Right atrium auricular region (tissue), 2 donors: ENCODE results near the gene ZNF236. TPM values are rescaled to one million over a fixed set of nuclear protein-coding genes. Genes with fewer than 3 reads are reported as not detected.
"Not testable (repeated sequence)": the region's sequence is repeated elsewhere in the genome, so short reads cannot be mapped to it uniquely, and the experiment has no call there.

ENCODE experiments used
- DNase-seq: peaks from one replicate; pipeline ENCODE4 v3.0.0-alpha.2; 2019; ENCODE audit warnings: low spot score
- H3K27ac ChIP-seq, 2 donors: fragments of 200-600 bp; sonication (generic); 1 replicate in 1 of 2; 2 replicates in 1 of 2; pipeline ENCODE4 v1.5.1; 2016 to 2019
- H3K27me3 ChIP-seq, 2 donors: fragments of 200-600 bp; sonication (generic); one replicate each; pipeline versions ENCODE4 v1.5.1 to v1.6.0; 2017 to 2019
- H3K36me3 ChIP-seq: fragments of 200-600 bp; sonication (generic); one replicate; pipeline ENCODE4 v1.5.1; 2016
- H3K4me1 ChIP-seq, 2 donors: fragments of 200-600 bp; sonication (generic); one replicate each; pipeline versions ENCODE4 v1.5.1 to v1.6.0; 2017 to 2019
- H3K4me3 ChIP-seq, 2 donors: fragments of 200-600 bp; sonication (generic); 1 replicate in 1 of 2; 2 replicates in 1 of 2; pipeline ENCODE4 v1.5.1; 2017 to 2019; ENCODE audit warnings: mild to moderate bottlenecking in 1 of 2, moderate library complexity in 1 of 2
- H3K9me3 ChIP-seq, 2 donors: fragments of 200-600 bp; sonication (generic); one replicate each; pipeline ENCODE4 v1.5.1; 2019
- CTCF ChIP-seq, 2 donors: fragments of 200-600 bp; sonication (generic); IDR thresholded peaks; one replicate each; pipeline ENCODE4 v1.5.1; 2019; ENCODE audit warnings: antibody characterized with exemption in 2 of 2
- total RNA-seq, 2 donors: library from RNA; depleted of rRNA; stranded (reverse); fragments of >200 nt; gene quantifications; one replicate each; pipeline ENCODE4 v1.1.0, GENCODE V29; 2016

ZNF236 gene
- total RNA-seq: 10 to 100 TPM; 11.0 to 12.7 TPM

- no peak for TF ChIP-seq CTCF (IDR thresholded peaks at IDR 0.05)
- peak within 1 kb of the TSS; percentile 73 to 90 for H3K4me3 ChIP-seq
- peaks cover 0 to 34% of the 10 kb centered on the region in 2 donors for H3K4me1 ChIP-seq
- DNase-seq: no peak
- H3K9me3 ChIP-seq: no peaks in the 10 kb centered on the region
- H3K36me3 ChIP-seq: no peaks in the 10 kb centered on the region
- H3K27ac ChIP-seq: peak within 1 kb of the TSS; percentile 94 to 95
- H3K27me3 ChIP-seq: no peaks in the 10 kb centered on the region
Observed at GRCh38 chr18:76822506-76823160, at the start of gene ZNF236. Gene ZNF236, plus strand, starts transcription at chr18:76822557. Its CDS starts 51 bp downstream, at chr18:76822608.

- Histone ChIP-seq H3K27ac (no peak overlapping the region), H3K27me3 (no peaks in the 10 kb centered on the region)
- no peak for TF ChIP-seq CTCF (IDR thresholded peaks at IDR 0.05)
Observed at GRCh38 chr18:76772665-76773064, 49.7 kb upstream of the ZNF236 start.

GRCh38 chr18:76777036-76777435 is 45.3 kb upstream of the ZNF236 start:
- H3K36me3 ChIP-seq, DNase-seq, H3K4me1 ChIP-seq, H3K27me3 ChIP-seq, H3K9me3 ChIP-seq, H3K27ac ChIP-seq, H3K4me3 ChIP-seq: not testable (repeated sequence)

More at GRCh38 chr18:76772665-76773064, 49.7 kb upstream of the ZNF236 start:
- no peaks in the 10 kb centered on the region for H3K36me3 ChIP-seq
- H3K4me3 ChIP-seq: no peak overlapping the region
- H3K9me3 ChIP-seq: peaks cover 0 to 7% of the 10 kb centered on the region in 2 donors
- H3K4me1 ChIP-seq: no peaks in the 10 kb centered on the region
- DNase-seq: no peak

GRCh38 chr18:76783786-76784484 is 38.4 kb upstream of the ZNF236 start:
- Histone ChIP-seq H3K9me3 (no peaks in the 10 kb centered on the region), H3K4me3 (no peak overlapping the region), H3K4me1 (no peaks in the 10 kb centered on the region), H3K36me3 (no peaks in the 10 kb centered on the region), H3K27ac (no peak overlapping the region), H3K27me3 (no peaks in the 10 kb centered on the region)
- no peak for TF ChIP-seq CTCF (IDR thresholded peaks at IDR 0.05)
- no peak for DNase-seq

- Histone ChIP-seq H3K36me3 (no peaks in the 10 kb centered on the region), H3K27ac (no peak overlapping the region), H3K27me3 (no peaks in the 10 kb centered on the region), H3K4me3 (no peak overlapping the region), H3K9me3 (peaks cover 0 to under 1% of the 10 kb centered on the region in 2 donors), H3K4me1 (no peaks in the 10 kb centered on the region)
- no peak for TF ChIP-seq CTCF (IDR thresholded peaks at IDR 0.05)
- DNase-seq: no peak
Observed at GRCh38 chr18:76785872-76786271, 36.5 kb upstream of the ZNF236 start.

- DNase-seq: no peak
- TF ChIP-seq CTCF (IDR thresholded peaks at IDR 0.05): no peak
Observed at GRCh38 chr18:76788571-76789317, 33.6 kb upstream of the ZNF236 start.

More at GRCh38 chr18:76788571-76789317, 33.6 kb upstream of the ZNF236 start:
- Histone ChIP-seq H3K4me1 (no peaks in the 10 kb centered on the region), H3K4me3 (no peak overlapping the region), H3K9me3 (peaks cover 0 to 12% of the 10 kb centered on the region in 2 donors), H3K36me3 (no peaks in the 10 kb centered on the region), H3K27me3 (no peaks in the 10 kb centered on the region), H3K27ac (no peak overlapping the region)
